Smooth muscle cell of the pulmonary artery (primary cell): ENCODE measurements around the gene CCDC160. TPM values are rescaled to one million over a fixed set of nuclear protein-coding genes. Genes with fewer than 3 reads are reported as not detected.

Experiments used
- total RNA-seq: library from RNA; depleted of rRNA; stranded (reverse); fragments of >200 nt; gene quantifications from 2 replicates; pipeline ENCODE4 v1.2.3, GENCODE V29; 2014

The CCDC160 gene
- 0.07 TPM in 1 of 2 replicates, not detected in the other for total RNA-seq

DNA sequence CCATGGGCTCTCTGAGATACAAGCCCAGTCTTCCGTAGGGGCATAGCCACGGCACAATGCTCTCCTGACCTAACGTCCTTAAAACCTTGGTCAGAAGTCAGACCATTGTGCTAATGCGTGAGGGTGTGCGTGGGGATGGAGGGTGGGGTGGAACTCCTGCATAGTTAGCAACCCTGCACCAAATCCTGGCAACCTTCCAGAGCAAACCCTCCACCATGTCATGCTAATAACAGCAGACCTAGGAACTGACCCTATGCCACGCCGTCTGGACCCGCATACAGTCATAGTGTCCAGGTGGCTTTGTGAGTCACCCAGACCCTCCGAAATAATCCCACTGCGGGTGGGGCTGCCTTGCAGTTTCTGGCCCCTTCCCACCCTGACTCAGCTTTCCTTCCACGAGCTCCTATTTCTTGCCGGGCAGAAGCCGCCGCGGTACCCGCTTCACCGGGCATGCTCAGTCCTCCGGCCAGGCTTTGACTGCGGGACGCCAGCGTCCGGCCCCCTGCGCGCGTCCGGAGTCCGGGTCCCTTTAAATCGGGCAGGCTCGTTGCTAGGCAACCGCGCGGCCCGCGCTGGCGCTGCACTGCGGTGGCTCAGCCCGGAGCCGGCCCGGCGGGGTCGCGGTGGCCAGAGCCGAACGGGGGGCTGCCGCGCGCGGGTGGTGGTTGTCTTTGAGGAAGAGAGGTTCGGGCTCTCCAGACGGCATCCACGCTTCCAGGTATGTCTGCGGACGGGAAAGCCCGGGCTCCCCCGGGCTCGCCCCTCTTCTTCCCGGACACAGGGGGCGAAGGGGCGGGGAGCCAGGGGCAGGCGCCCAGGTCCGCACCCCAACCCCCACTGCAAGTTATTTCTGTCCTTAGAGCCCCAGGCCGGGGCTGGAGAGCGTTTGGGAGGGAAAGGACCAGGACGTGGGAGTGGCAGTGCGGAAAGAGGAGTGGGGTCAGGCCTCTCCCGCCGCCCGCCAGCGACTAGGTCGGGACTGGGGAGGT, at the start of gene CCDC160:
CCDC160 (plus strand) TSS at position 557 of the 989 bp plus-strand sequence. CDS start 7,619 bp downstream, outside the sequence.

Other genes starting within 250 kb of the CCDC160 start
- 21.3 and 24.6 TPM in 2 replicates for gene PHF6, start 136.1 kb downstream of the CCDC160 start, total RNA-seq
- 19.7 and 21.4 TPM in 2 replicates for gene HPRT1, start 223.0 kb downstream of the CCDC160 start, total RNA-seq